Calu3 (cell line): ENCODE results near the gene FRMD6. TPM values are rescaled to one million over a fixed set of nuclear protein-coding genes. Genes with fewer than 3 reads are reported as not detected.

Source experiments
- BruUV-seq: library from RNA; stranded (reverse); fragments of 400-500 nt; replicated peaks from 2 replicates; lab custom pipeline; 2021; lab: Mats Ljungman, UMichigan
- CTCF ChIA-PET: fragments of 300-600 bp; sonication (Branson Sonifier 250); formaldehyde crosslinking; loops from one replicate; lab custom pipeline; 2022; ENCODE audit warnings: antibody characterized with exemption; lab: Charles Lee
- DNase-seq: peaks from one replicate; pipeline ENCODE4 v3.0.0; 2022
- H3K27ac Mint-ChIP-seq: one replicate; pipeline ENCODE4 v1.8.0; 2022; ENCODE audit warnings: mixed read lengths; ENCODE audit not compliant: unreplicated experiment
- H3K27me3 Mint-ChIP-seq: one replicate; pipeline ENCODE4 v1.8.0; 2022; ENCODE audit warnings: mixed read lengths; ENCODE audit not compliant: unreplicated experiment
- H3K36me3 Mint-ChIP-seq: one replicate; pipeline ENCODE4 v1.8.0; 2022; ENCODE audit warnings: mild to moderate bottlenecking, moderate library complexity, mixed read lengths; ENCODE audit not compliant: insufficient read depth, unreplicated experiment
- H3K4me1 Mint-ChIP-seq: one replicate; pipeline ENCODE4 v1.8.0; 2022; ENCODE audit warnings: mild to moderate bottlenecking, low read depth, mixed read lengths; ENCODE audit not compliant: unreplicated experiment
- H3K4me3 Mint-ChIP-seq: one replicate; pipeline ENCODE4 v1.8.0; 2022; ENCODE audit warnings: mild to moderate bottlenecking, low read depth, moderate library complexity, mixed read lengths; ENCODE audit not compliant: unreplicated experiment
- H3K9me3 Mint-ChIP-seq: one replicate; pipeline ENCODE4 v1.8.0; 2022; ENCODE audit warnings: low read depth, mixed read lengths; ENCODE audit not compliant: unreplicated experiment
- intact Hi-C: fragments of 100-400 bp; cut with micrococcal nuclease; formaldehyde crosslinking; loops from one replicate; pipeline ENCODE4 v1.10.0; 2022; ENCODE audit not compliant: unreplicated experiment
- total RNA-seq: library from RNA; stranded (reverse); gene quantifications from 2 replicates; pipeline ENCODE4 v1.2.3, GENCODE V29; 2022
- TF ChIP-seq, protein P1 (sequence below): fragments of 200-600 bp; IDR thresholded peaks from one replicate; pipeline ENCODE4 v1.8.0; 2022; ENCODE audit warnings: antibody characterized with exemption; ENCODE audit not compliant: unreplicated experiment

FRMD6 gene
- total RNA-seq, 1 experiment from 2014 or later, result 33.3 TPM

DNA sequence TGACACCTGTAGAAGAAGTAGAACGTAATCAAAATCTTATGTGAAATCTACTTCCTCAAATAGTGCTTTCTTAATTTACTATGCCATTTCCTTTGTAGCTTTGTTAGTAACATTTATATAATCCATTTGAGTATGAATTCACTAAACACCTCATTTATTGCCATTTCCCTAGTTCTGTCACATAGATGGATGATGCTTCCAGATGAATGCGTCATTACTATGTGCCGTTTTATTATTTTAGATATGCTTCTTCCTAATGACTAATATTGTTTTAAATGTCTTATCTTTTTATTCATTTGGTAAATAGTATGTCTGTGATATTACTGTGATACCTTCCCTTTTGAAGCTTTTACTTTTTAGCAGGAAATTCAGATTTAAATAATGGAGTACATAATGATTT is 14.4 kb downstream of the FRMD6 start:
- no peaks in the 10 kb centered on the region for H3K27me3 Mint-ChIP-seq
- intact Hi-C loops, result no loop called here
- TF ChIP-seq, protein P1, sequence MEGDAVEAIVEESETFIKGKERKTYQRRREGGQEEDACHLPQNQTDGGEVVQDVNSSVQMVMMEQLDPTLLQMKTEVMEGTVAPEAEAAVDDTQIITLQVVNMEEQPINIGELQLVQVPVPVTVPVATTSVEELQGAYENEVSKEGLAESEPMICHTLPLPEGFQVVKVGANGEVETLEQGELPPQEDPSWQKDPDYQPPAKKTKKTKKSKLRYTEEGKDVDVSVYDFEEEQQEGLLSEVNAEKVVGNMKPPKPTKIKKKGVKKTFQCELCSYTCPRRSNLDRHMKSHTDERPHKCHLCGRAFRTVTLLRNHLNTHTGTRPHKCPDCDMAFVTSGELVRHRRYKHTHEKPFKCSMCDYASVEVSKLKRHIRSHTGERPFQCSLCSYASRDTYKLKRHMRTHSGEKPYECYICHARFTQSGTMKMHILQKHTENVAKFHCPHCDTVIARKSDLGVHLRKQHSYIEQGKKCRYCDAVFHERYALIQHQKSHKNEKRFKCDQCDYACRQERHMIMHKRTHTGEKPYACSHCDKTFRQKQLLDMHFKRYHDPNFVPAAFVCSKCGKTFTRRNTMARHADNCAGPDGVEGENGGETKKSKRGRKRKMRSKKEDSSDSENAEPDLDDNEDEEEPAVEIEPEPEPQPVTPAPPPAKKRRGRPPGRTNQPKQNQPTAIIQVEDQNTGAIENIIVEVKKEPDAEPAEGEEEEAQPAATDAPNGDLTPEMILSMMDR, result no peak
- H3K36me3 Mint-ChIP-seq, result no peaks in the 10 kb centered on the region
- no peak for DNase-seq
- H3K4me1 Mint-ChIP-seq, result peaks cover under 1% of the 10 kb centered on the region
- H3K9me3 Mint-ChIP-seq, result no peaks in the 10 kb centered on the region
- no peak overlapping the region for H3K27ac Mint-ChIP-seq
- H3K4me3 Mint-ChIP-seq, result no peak overlapping the region
- BruUV-seq, result no TSS peak
- CTCF ChIA-PET, result interaction anchor here (0.6 kb wide), 1 partner anchor 18 kb away, joined by 3 read pairs; no protein-coding TSS in a partner anchor

DNA sequence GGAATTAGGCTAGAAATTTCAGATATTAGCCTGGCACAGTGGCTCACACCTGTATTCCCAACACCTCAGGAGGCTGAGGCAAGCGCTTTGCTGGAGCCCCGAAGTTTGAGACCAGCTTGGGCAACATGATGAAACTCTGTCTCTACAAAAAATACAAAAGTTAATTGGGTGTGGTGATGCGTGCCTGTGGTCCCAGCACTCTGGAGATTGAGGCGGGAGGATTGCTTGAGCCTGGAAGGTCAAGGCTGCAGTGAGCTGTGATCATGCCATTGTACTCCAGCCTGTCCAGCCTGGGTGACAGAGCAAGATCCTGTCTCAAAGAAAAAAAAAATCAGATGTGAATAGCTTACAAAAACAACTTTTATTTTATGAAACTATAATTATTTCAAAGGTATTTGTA is 15.1 kb downstream of the FRMD6 start:
- CTCF ChIA-PET, result interaction anchor here (1.2 kb wide), 1 partner anchor 13 kb away, joined by 3 read pairs; no protein-coding TSS in a partner anchor
- H3K36me3 Mint-ChIP-seq, result peaks cover 5% of the 10 kb centered on the region

DNA sequence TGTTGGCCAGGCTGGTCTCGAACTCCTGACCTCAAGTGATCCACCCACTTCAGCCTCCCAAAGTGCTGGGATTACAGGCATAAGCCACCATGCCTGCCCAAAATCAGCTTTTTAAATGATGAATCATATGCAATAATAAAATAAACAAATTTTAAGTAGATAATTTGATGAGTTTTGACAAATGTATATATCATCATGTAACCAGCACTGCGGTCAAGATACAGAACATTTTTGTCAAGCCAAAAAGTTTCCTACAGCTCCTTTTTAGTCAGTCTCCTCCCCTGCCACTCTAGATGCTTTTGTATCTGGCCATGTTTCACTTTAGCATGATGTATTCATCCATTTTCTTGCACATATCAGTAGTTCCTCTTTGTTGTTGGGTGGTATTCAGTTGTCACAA is 17.2 kb downstream of the FRMD6 start:
- H3K4me1 Mint-ChIP-seq, result no peaks in the 10 kb centered on the region
- peaks cover 5% of the 10 kb centered on the region for H3K36me3 Mint-ChIP-seq
- no peak for DNase-seq
- CTCF ChIA-PET, result interaction anchor here (0.6 kb wide), 1 partner anchor 17 kb away, joined by 4 read pairs; the partner anchor contains the start of gene FRMD6
- TF ChIP-seq, protein P1, result no peak
- intact Hi-C loops, result no loop called here
- H3K27me3 Mint-ChIP-seq, result no peaks in the 10 kb centered on the region
- no peak overlapping the region for H3K27ac Mint-ChIP-seq
- H3K9me3 Mint-ChIP-seq, result no peaks in the 10 kb centered on the region
- H3K4me3 Mint-ChIP-seq, result no peak overlapping the region
- no TSS peak for BruUV-seq

More for the DNA sequence above, 15.1 kb downstream of the FRMD6 start:
- TF ChIP-seq, protein P1, result no peak
- Mint-ChIP-seq H3K4me1 (no peaks in the 10 kb centered on the region), H3K4me3 (no peak overlapping the region), H3K27ac (no peak overlapping the region), H3K27me3 (no peaks in the 10 kb centered on the region), H3K9me3 (no peaks in the 10 kb centered on the region)
- BruUV-seq, result no TSS peak
- intact Hi-C loops, result no loop called here
- DNase-seq, result no peak

DNA sequence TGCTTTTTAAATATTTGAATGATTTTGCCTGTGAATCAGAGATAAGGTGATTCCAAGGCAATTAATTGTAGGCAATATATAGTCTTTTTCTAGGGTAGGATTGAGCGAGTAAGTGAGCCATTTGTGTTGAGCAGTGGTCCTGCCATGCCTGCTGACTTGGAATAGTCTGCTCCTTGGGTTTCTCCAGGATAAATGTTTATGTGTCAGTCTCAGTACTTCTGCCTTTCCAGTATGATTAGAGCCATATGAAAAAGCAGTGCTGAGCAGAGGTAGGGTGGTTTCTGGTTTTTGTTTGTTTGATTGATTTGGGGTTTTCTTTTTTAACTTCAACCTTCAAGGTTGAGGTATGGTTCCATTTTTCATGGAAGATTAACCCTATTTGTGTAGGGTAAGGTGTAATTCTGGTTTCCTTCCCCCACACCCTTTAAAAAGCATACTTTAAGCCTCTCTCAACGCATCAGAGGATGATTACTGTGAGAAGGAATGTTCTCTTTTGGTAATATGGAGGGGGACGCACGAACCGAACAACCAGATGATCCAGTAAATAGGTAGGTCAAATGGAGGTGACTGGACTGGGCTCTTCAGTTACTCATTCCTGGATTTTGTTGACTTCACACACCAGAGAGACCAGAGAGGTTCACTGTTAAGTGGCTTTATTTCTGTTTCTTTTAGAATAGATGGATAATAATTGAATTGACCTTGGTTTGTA is 22.7 kb downstream of the FRMD6 start:
- no peak overlapping the region for H3K4me3 Mint-ChIP-seq
- H3K9me3 Mint-ChIP-seq, result no peaks in the 10 kb centered on the region
- H3K4me1 Mint-ChIP-seq, result peaks cover 28% of the 10 kb centered on the region
- H3K36me3 Mint-ChIP-seq, result peaks cover 5% of the 10 kb centered on the region
- no TSS peak for BruUV-seq
- intact Hi-C loops, result no loop called here
- H3K27me3 Mint-ChIP-seq, result no peaks in the 10 kb centered on the region
- no peak overlapping the region for H3K27ac Mint-ChIP-seq
- TF ChIP-seq, protein P1, result no peak
- CTCF ChIA-PET, result no interaction called here
- DNase-seq, result no peak
